ENCODE measurements around the gene DYNC1I1. TPM values are rescaled to one million over a fixed set of nuclear protein-coding genes. Genes with fewer than 3 reads are reported as not detected.

DYNC1I1 gene
- total and polyA plus RNA-seq, 2 of the 4 experiments (the other 2 are of a cell fraction): under 0.01 to 0.15 TPM

- dilution Hi-C loops (cut with HindIII; ENCODE audit: low sequenced_read_pairs, unreplicated experiment): no loop called here
- ATAC-seq (ENCODE audit: low read depth) (no peak), DNase-seq (no peak)
- Histone ChIP-seq H3K18ac (ENCODE audit: low read depth, low read length) (no peak overlapping the region), H3K27me3 (ENCODE audit: control insufficient read depth, insufficient read depth, low read length) (no peaks in the 10 kb centered on the region), H3K4me1 (ENCODE audit: control insufficient read depth, insufficient read depth, low read length) (no peaks in the 10 kb centered on the region), H2BK15ac (ENCODE audit: low read depth, low read length) (no peak overlapping the region), H4K5ac (ENCODE audit: low read depth, low read length) (no peak overlapping the region), H4K91ac (ENCODE audit: insufficient read depth, low read depth, low read length) (no peak overlapping the region), H2AK9ac (replicated peaks; ENCODE audit: low read depth, low read length, poor library complexity) (no peak overlapping the region), H2AFZ (replicated peaks; ENCODE audit: low read length, poor library complexity) (no peak overlapping the region), H3K79me1 (ENCODE audit: low read depth in 1 of 2, low read length in 2 of 2) (no peaks in the 10 kb centered on the region), H3K9me1 (ENCODE audit: insufficient read depth, low read length) (no peaks in the 10 kb centered on the region), H3K56ac (ENCODE audit: extremely low read depth, insufficient read depth, low read length) (no peak overlapping the region), H2BK5ac (ENCODE audit: low read depth, low read length, poor library complexity, severe bottlenecking) (no peak overlapping the region), H3K4me2 (ENCODE audit: low read depth, low read length) (no peak overlapping the region), H3K4ac (ENCODE audit: low read depth, low read length) (no peak overlapping the region), H3K4me3 (ENCODE audit: insufficient read depth, low read depth, low read length) (no peak overlapping the region), H3K9me3 (ENCODE audit: control insufficient read depth, insufficient read depth, low read length) (no peaks in the 10 kb centered on the region), H2BK20ac (ENCODE audit: low read depth, low read length) (no peak overlapping the region), H3K23ac (ENCODE audit: low read depth, low read length) (no peak overlapping the region), H2BK120ac (ENCODE audit: low read depth, low read length) (no peak overlapping the region), H4K20me1 (ENCODE audit: insufficient read depth, low read length) (no peaks in the 10 kb centered on the region), H3K9ac (ENCODE audit: low read depth, low read length) (no peak overlapping the region), H3K36me3 (ENCODE audit: control insufficient read depth, insufficient read depth, low read length) (no peaks in the 10 kb centered on the region), H3K27ac (ENCODE audit: insufficient read depth, low read length) (no peak overlapping the region), H2AK5ac (ENCODE audit: low read depth, low read length) (no peak overlapping the region), H4K8ac (ENCODE audit: low read depth in 2 of 2, low read length in 2 of 2) (no peak overlapping the region), H3K14ac (replicated peaks; ENCODE audit: low read depth, low read length) (no peak overlapping the region)
- TF ChIP-seq CEBPB (IDR thresholded peaks at IDR 0.05; ENCODE audit: low read depth, low read length) (no peak), ELK1 (IDR thresholded peaks at IDR 0.05; ENCODE audit: borderline replicate concordance, low read depth, low read length) (no peak), MXI1 (IDR thresholded peaks at IDR 0.05; ENCODE audit: borderline replicate concordance, low read depth, low read length) (no peak), SMC3 (IDR thresholded peaks at IDR 0.05; ENCODE audit: low read depth, low read length) (no peak), NFE2L2 (IDR thresholded peaks at IDR 0.05; ENCODE audit: low read depth, low read length) (no peak), CHD1 (IDR thresholded peaks at IDR 0.05; ENCODE audit: low read depth, low read length) (no peak), MAFK (IDR thresholded peaks at IDR 0.05; ENCODE audit: low read depth, low read length) (no peak), RFX5 (IDR thresholded peaks at IDR 0.05; ENCODE audit: low read depth, low read length) (no peak), BHLHE40 (IDR thresholded peaks at IDR 0.05; ENCODE audit: low read depth, low read length) (no peak), FOS (IDR thresholded peaks at IDR 0.05; ENCODE audit: low read depth, low read length) (no peak)
- no TSS peak for BruUV-seq (replicated peaks)
- in situ Hi-C loops (cut with MboI; ENCODE audit: low sequenced_read_pairs): no loop called here
- ChIA-PET POLR2A (ENCODE audit: unreplicated experiment) (no interaction called here), CTCF (no interaction called here)
- intact Hi-C loops (cut with micrococcal nuclease): no loop called here
Observed at GRCh38 chr7:95753440-95753839, 18.9 kb upstream of the DYNC1I1 start.
